Measurements from ENCODE around the gene ZC3H7A. TPM values are rescaled to one million over a fixed set of nuclear protein-coding genes. Genes with fewer than 3 reads are reported as not detected.

The ZC3H7A gene
- total and polyA plus RNA-seq, 2 of the 8 experiments (the other 6 are each of a cell fraction or from before 2014, with no cell fraction given): 32.0 to 55.9 TPM

- Histone ChIP-seq H2BK120ac (replicated peaks; ENCODE audit: low read depth, low read length) (no peak overlapping the region), H3K9me3 (ENCODE audit: insufficient read depth in 2 of 2, low read depth in 1 of 2, low read length in 1 of 2) (no peaks in the 10 kb centered on the region), H2BK20ac (ENCODE audit: low read length) (no peak overlapping the region), H2BK12ac (ENCODE audit: low read depth, low read length) (no peak overlapping the region), H3K4me3 (ENCODE audit: extremely low read depth in 1 of 4, insufficient read depth in 2 of 4, low read depth in 3 of 4, low read length in 4 of 4) (no peak overlapping the region), H3K4ac (replicated peaks; ENCODE audit: insufficient read length, low read depth, low read length) (no peak overlapping the region), H4K20me1 (replicated peaks in 1 of 2; ENCODE audit: control insufficient read depth in 1 of 2, insufficient read depth in 2 of 2, low read length in 2 of 2) (peaks cover 0 to 5% of the 10 kb centered on the region in 2 experiments), H3K79me2 (ENCODE audit: control insufficient read depth in 1 of 2, insufficient read depth in 2 of 2, low read length in 2 of 2) (no peaks in the 10 kb centered on the region), H3K9ac (replicated peaks in 1 of 4; ENCODE audit: extremely low read depth in 1 of 4, low read depth in 3 of 4, low read length in 3 of 4) (no peak overlapping the region), H3K56ac (replicated peaks; ENCODE audit: insufficient read length, low read depth, low read length) (no peak overlapping the region), H4K91ac (replicated peaks; ENCODE audit: insufficient read length, low read length) (no peak overlapping the region), H3K23me2 (ENCODE audit: low read depth, low read length) (no peaks in the 10 kb centered on the region; the same call in 1 of the 2 replicates), H3K79me1 (ENCODE audit: low read depth, low read length) (no peaks in the 10 kb centered on the region; the same call in 1 of the 2 replicates), H4K5ac (ENCODE audit: insufficient read length, low read depth, low read length) (no peak overlapping the region), H2AK5ac (ENCODE audit: low read depth, low read length) (no peak overlapping the region), H2BK5ac (ENCODE audit: low read depth, low read length) (no peak overlapping the region), H3K36me3 (ENCODE audit: control insufficient read depth in 2 of 4, insufficient read depth in 4 of 4, low read length in 3 of 4) (no peaks in the 10 kb centered on the region; a peak in 2 of 8 replicates), H3K23ac (ENCODE audit: insufficient read length) (no peak overlapping the region), H2AFZ (ENCODE audit: low read length) (no peak overlapping the region), H3K18ac (ENCODE audit: extremely low read depth, low read length) (no peak overlapping the region), H3K27ac (ENCODE audit: low read depth, low read length) (no peak overlapping the region), H4K8ac (ENCODE audit: extremely low read depth, insufficient read depth, low read length) (no peak overlapping the region), H3K4me2 (ENCODE audit: insufficient read depth in 1 of 2, low read depth in 2 of 2, low read length in 2 of 2) (no peak overlapping the region), H3K27me3 (replicated peaks in 1 of 4; ENCODE audit: control insufficient read depth in 3 of 4, extremely low read depth in 1 of 4, insufficient read depth in 3 of 4, low read length in 3 of 4) (no peaks in the 10 kb centered on the region), H3K4me1 (replicated peaks in 1 of 4; ENCODE audit: control insufficient read depth in 3 of 4, insufficient read depth in 4 of 4, low read length in 3 of 4) (no peaks in the 10 kb centered on the region), H2BK15ac (ENCODE audit: low read length) (no peak overlapping the region), H3K14ac (ENCODE audit: insufficient read length) (no peak overlapping the region)
- DNase-seq (ENCODE audit: low read depth in 1 of 2, low spot score in 2 of 2): no peak
- 93 to 100% methylated on average over 1 to 6 of the region's 6 CpGs for WGBS, 2 experiments (ENCODE audit: extremely low coverage in 1 of 2, insufficient coverage in 1 of 2, insufficient read length in 1 of 2, insufficient replicate concordance in 2 of 2, low coverage in 1 of 2, low lambda C conversion rate in 2 of 2, missing lambda C conversion rate in 1 of 2)
- CTCF ChIA-PET (ENCODE audit: partially characterized antibody): interaction anchor here (1.9 to 2.1 kb wide), 2 partner anchors 9 to 14 kb away, joined by 5 to 9 read pairs; no protein-coding TSS in a partner anchor
- POLR2A ChIA-PET (ENCODE audit: partially characterized antibody): interaction anchor here (1.0 kb wide), 1 partner anchor 27 kb away, joined by 3 read pairs; no protein-coding TSS in a partner anchor
- no peak for FAIRE-seq
- TF ChIP-seq SUZ12 (IDR thresholded peaks at IDR 0.05; ENCODE audit: low read length): no peak
- TF ChIP-seq BCL11A (IDR thresholded peaks at IDR 0.05; ENCODE audit: low read depth in 2 of 2, low read length in 2 of 2): no peak
- no peak for TF ChIP-seq CBX5 (IDR thresholded peaks at IDR 0.05; ENCODE audit: low read depth, low read length)
- TF ChIP-seq CBX8 (IDR thresholded peaks at IDR 0.05; ENCODE audit: borderline replicate concordance, low read depth, low read length): no peak
- no peak for TF ChIP-seq MAX (IDR thresholded peaks at IDR 0.05)
- no peak for TF ChIP-seq JUN (IDR thresholded peaks at IDR 0.05; ENCODE audit: low read depth, low read length)
- no peak for TF ChIP-seq BRCA1 (IDR thresholded peaks at IDR 0.05; ENCODE audit: low read depth, low read length)
- TF ChIP-seq FOSL1 (IDR thresholded peaks at IDR 0.05; ENCODE audit: insufficient read depth, low read depth, low read length): no peak
- no peak for TF ChIP-seq YY1 (IDR thresholded peaks at IDR 0.05; ENCODE audit: low read depth, low read length)
- TF ChIP-seq CHD1 (IDR thresholded peaks at IDR 0.05; ENCODE audit: low read depth, low read length): no peak
- TF ChIP-seq SAP30 (IDR thresholded peaks at IDR 0.05; ENCODE audit: insufficient read depth, insufficient replicate concordance, low read length): no peak
- TF ChIP-seq RNF2 (IDR thresholded peaks at IDR 0.05; ENCODE audit: borderline replicate concordance, low read depth, low read length, missing control alignments, poor library complexity, severe bottlenecking): no peak
- TF ChIP-seq CHD2 (IDR thresholded peaks at IDR 0.05; ENCODE audit: low read length): no peak
Observed at GRCh38 chr16:11705311-11706025, 91.6 kb downstream of the ZC3H7A start.
